Heart left ventricle (tissue), 16 donors: ENCODE measurements around the gene NTRK2. TPM values are rescaled to one million over a fixed set of nuclear protein-coding genes. Genes with fewer than 3 reads are reported as not detected.

Experiments used
- ATAC-seq, 4 donors: fragments of 200-7000 bp; cut with Tn5 transposase; one replicate each; pipeline ENCODE4 v1.9.1; 2020 to 2022; ENCODE audit warnings: moderate library complexity in 4 of 4, mild to moderate bottlenecking in 3 of 4, moderate number of reproducible peaks in 1 of 4
- DNase-seq, 5 donors: peaks; one replicate each; pipeline ENCODE4 v3.0.0-alpha.2; 2020
- H3K27ac ChIP-seq, 12 donors: fragments of 200-600 bp; sonication (generic) in 4 of 12; one replicate each; pipeline versions ENCODE4 v1.5.0 to v1.8.0; 2016 to 2022; ENCODE audit warnings: mild to moderate bottlenecking in 2 of 12
- H3K27me3 ChIP-seq, 9 donors: fragments of 200-600 bp; sonication (generic) in 2 of 9; one replicate each; pipeline versions ENCODE4 v1.5.1 to v1.8.0; 2016 to 2022; ENCODE audit warnings: mild to moderate bottlenecking in 3 of 9
- H3K36me3 ChIP-seq, 9 donors: fragments of 200-600 bp; sonication (generic) in 2 of 9; one replicate each; pipeline versions ENCODE4 v1.5.0 to v1.8.0; 2018 to 2022; ENCODE audit warnings: mild to moderate bottlenecking in 2 of 9
- H3K4me1 ChIP-seq, 12 donors: fragments of 200-600 bp; sonication (generic) in 4 of 12; one replicate each; pipeline versions ENCODE4 v1.5.0 to v1.8.0; 2016 to 2022; ENCODE audit warnings: mild to moderate bottlenecking in 3 of 12
- H3K4me3 ChIP-seq, 12 donors: fragments of 200-600 bp; sonication (generic) in 4 of 12; one replicate each; pipeline versions ENCODE4 v1.5.0 to v1.8.0; 2017 to 2022; ENCODE audit warnings: mild to moderate bottlenecking in 9 of 12, moderate library complexity in 4 of 12
- H3K9me3 ChIP-seq, 12 donors: fragments of 200-600 bp; sonication (generic) in 4 of 12; one replicate each; pipeline versions ENCODE4 v1.5.0 to v1.8.0; 2016 to 2022; ENCODE audit warnings: mild to moderate bottlenecking in 1 of 12
- CTCF ChIP-seq, 12 donors: fragments of 200-600 bp; sonication (generic) in 4 of 12; IDR thresholded peaks; one replicate each; pipeline versions ENCODE4 v1.5.0 to v1.8.0; 2018 to 2022; ENCODE audit warnings: antibody characterized with exemption in 12 of 12, mild to moderate bottlenecking in 5 of 12
- POLR2A ChIP-seq, 2 donors: fragments of 450-650 bp; IDR thresholded peaks; one replicate each; pipeline ENCODE4 v1.6.1; 2017; ENCODE audit warnings: antibody characterized with exemption in 2 of 2, mild to moderate bottlenecking in 2 of 2, moderate library complexity in 2 of 2
- WGBS, 4 donors: extraction: QIAGEN DNeasy Blood & Tissue Kit in 2 of 4; methylation state at CpG; one replicate each; pipeline versions ENCODE4 v1.1.5 to v1.1.7; 2013 to 2018; 5-methylcytosine and 5-hydroxymethylcytosine counted together
- intact Hi-C, 10 donors: fragments of 100-400 bp; cut with DNase I; formaldehyde crosslinking; loops; one replicate each; pipeline versions ENCODE4 v1.11.1 to v1.14.2; 2022
- polyA plus RNA-seq, 2 donors: library from polyadenylated mRNA; stranded (reverse); fragments of 200-250 nt; gene quantifications; one replicate each; pipeline ENCODE4 v1.2.3, GENCODE V29; 2013
- total RNA-seq, 9 donors: library from RNA; depleted of rRNA in 2 of 9; stranded (reverse); fragments of >200 nt in 2 of 9; fragmentation: NEBNext Ultra II Directional in 3 of 9; extraction: Animal tissue kit (Norgen Biotek cat#: 25700) in 3 of 9; gene quantifications; one replicate each; pipeline versions ENCODE4 v1.1.0 to v1.2.4, GENCODE V29; 2016 to 2023
- donor health status: ischemic (EF 13 %, LVEDD 7.1; RV severe dilation, severe dysfunction).
- donor health status: healthy with polysubstance abuse.
- donor health status: DM: no; HTN: yes; CAD: no.
- donor health status: DM: no; HTN: no; CAD: no.
- donor health status: ischemic (EF 25% LVEDD 6.9; RV normal size, moderate dysfunction).
- donor health status: ischemic (EF 25% LVEDD 5.7; RV mildly dilated, moderate dysfunction).
- donor health status: healthy.
- donor health status: DM: yes; HTN: yes; CAD: no.
- donor health status: ischemic (EF 35%, LVEDD 5.7; RV mildly dilated, moderate dysfunction).
- donor health status: nonischemic (EF 11% LVEDD 7.7; RV severe dilation, severe dysfunction).
- donor health status: DM: yes; HTN: yes; CAD: no.
- donor health status: PGD.
- donor health status: ischemic (EF 29% LVEDD 5.4; RV normal size, mild dysfunction).
- donor health status: nonischemic (EF 23%, LVEDD 6.1; RV moderate dilation, normal function).

Gene NTRK2
- total and polyA plus RNA-seq, 11 donors: 0.86 to 16.0 (median 2.4) TPM

- WGBS, 4 donors: 77 to 83% (median 81%) methylated on average over 7 of the region's 7 CpGs
- no peak overlapping the region for H3K27ac ChIP-seq
Measured at GRCh38 chr9:85040146-85040545, 370.6 kb downstream of the NTRK2 start.

DNA sequence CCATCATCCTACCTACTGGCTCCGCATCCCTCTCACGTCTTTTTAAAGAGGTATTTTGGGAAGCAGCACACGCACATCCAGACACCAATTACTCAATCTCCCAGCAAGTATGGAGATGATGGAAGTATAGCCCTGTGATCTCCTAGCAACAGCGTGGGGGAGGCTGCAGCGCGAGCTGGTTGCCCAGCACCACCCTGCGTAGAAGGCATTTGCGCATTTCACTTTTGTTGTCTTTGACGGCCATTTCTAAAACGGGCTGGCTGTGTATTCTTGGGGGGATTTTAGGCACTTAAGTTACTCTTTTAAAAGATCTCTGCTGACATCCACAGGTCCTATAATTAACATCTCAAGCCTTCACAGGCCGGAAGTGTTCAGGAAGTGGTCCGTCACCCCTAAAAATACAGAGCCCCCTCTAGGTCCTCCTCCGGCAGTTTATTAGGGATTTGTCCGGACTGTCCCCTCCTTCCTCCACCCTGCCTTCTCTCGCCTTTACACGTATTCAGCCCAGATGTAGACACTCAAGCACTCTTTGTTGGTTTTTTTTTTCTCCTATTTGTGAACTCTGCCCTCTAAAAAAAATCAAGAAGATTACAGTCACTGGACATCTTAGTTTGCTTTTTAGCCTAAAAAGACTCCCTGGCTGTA, 371.4 kb downstream of the NTRK2 start:
- Histone ChIP-seq H3K27ac (no peak overlapping the region), H3K4me3 (peak overlapping the region in 1 of 12 donors; percentile 5), H3K9me3 (no peaks in the 10 kb centered on the region), H3K36me3 (no peaks in the 10 kb centered on the region), H3K4me1 (no peaks in the 10 kb centered on the region), H3K27me3 (peaks cover 0 to 19% (median 0%) of the 10 kb centered on the region in 9 donors)
- WGBS, 4 donors: 43 to 55% (median 49%) methylated on average over 16 of the region's 16 CpGs
- no peak for ATAC-seq
- TF ChIP-seq POLR2A (IDR thresholded peaks at IDR 0.05) (no peak), CTCF (IDR thresholded peaks at IDR 0.05) (no peak)
- no peak for DNase-seq
- intact Hi-C loops: no loop called here

More at GRCh38 chr9:85040146-85040545, 370.6 kb downstream of the NTRK2 start:
- Histone ChIP-seq H3K27me3 (peaks cover 0 to 19% (median 0%) of the 10 kb centered on the region in 9 donors), H3K4me3 (no peak overlapping the region), H3K36me3 (no peaks in the 10 kb centered on the region), H3K4me1 (no peaks in the 10 kb centered on the region), H3K9me3 (no peaks in the 10 kb centered on the region)
- intact Hi-C loops: no loop called here
- ATAC-seq (no peak), DNase-seq (no peak)
- TF ChIP-seq POLR2A (IDR thresholded peaks at IDR 0.05): no peak
- TF ChIP-seq CTCF (IDR thresholded peaks at IDR 0.05): no peak

- ATAC-seq (no peak), DNase-seq (no peak)
- Histone ChIP-seq H3K27ac (no peak overlapping the region), H3K9me3 (no peaks in the 10 kb centered on the region), H3K4me3 (no peak overlapping the region), H3K27me3 (peaks cover 0 to 17% (median 0%) of the 10 kb centered on the region in 9 donors), H3K4me1 (no peaks in the 10 kb centered on the region), H3K36me3 (no peaks in the 10 kb centered on the region)
- TF ChIP-seq CTCF (IDR thresholded peaks at IDR 0.05): no peak
- TF ChIP-seq POLR2A (IDR thresholded peaks at IDR 0.05): no peak
- intact Hi-C loops: no loop called here
- WGBS, 4 donors: 79 to 88% (median 84%) methylated on average over 2 of the region's 2 CpGs
Measured at GRCh38 chr9:85041466-85042137, 372.1 kb downstream of the NTRK2 start.

DNA sequence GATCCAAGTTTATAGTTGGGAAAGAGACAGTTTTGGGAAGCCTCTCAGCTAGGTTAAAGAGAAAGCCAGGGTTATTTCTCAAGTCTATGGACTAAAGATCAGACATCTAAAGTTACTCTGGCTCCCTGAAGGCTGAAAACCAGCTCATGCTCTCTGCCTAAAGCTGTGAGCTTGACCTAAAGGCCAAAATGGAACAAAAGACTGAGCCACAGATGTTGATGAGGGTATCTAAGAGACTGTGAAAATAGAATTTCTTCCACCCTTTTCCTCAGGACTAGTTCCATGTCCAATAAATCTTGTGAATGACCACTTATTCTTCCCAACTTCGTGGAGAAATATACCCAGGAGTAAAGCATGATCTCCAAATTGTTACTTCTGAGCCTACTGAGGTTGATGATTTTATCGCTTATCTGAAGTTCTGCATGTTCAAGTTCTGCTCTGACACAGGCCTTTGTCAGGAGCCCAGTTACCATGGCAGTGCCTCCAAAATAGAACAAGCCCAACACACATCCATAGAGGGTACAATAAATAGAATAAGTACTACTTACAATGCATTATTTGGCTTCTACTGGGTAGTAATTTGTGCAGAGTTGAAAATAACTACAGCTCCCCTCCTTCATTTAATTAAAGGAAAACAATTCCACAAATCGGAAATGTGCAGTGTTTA, 373.6 kb downstream of the NTRK2 start:
- intact Hi-C loops: no loop called here
- Histone ChIP-seq H3K27me3 (peaks cover 0 to 11% (median 0%) of the 10 kb centered on the region in 9 donors), H3K4me3 (no peak overlapping the region), H3K27ac (no peak overlapping the region), H3K36me3 (no peaks in the 10 kb centered on the region), H3K4me1 (no peaks in the 10 kb centered on the region), H3K9me3 (no peaks in the 10 kb centered on the region)
- DNase-seq (no peak), ATAC-seq (no peak)
- WGBS, 4 donors: 68 to 74% (median 72%) methylated on average over 3 of the region's 3 CpGs
- TF ChIP-seq CTCF (IDR thresholded peaks at IDR 0.05) (no peak), POLR2A (IDR thresholded peaks at IDR 0.05) (no peak)
